ENCODE data around the gene UBIAD1. TPM values are rescaled to one million over a fixed set of nuclear protein-coding genes. Genes with fewer than 3 reads are reported as not detected.

Gene UBIAD1
- total and polyA plus RNA-seq, 10 of the 15 experiments (the other 5 are each of a cell fraction or from before 2014, with no cell fraction given) = 4.5 to 23.8 (median 16.0) TPM

GRCh38 chr1:11293856-11294255, 20.9 kb downstream of the UBIAD1 start (continued):
- TF ChIP-seq PBX3 (IDR thresholded peaks at IDR 0.05; ENCODE audit: insufficient replicate concordance, low read depth, low read length) (no peak), CTCF (IDR thresholded peaks at IDR 0.05 in 2 of 3, conservative IDR thresholded peaks at IDR 0.05 in 1 of 3; ENCODE audit: control insufficient read depth in 2 of 3, extremely low read depth in 1 of 3, insufficient read depth in 1 of 3, low read depth in 3 of 3, low read length in 3 of 3) (no peak), BHLHE40 (IDR thresholded peaks at IDR 0.05; ENCODE audit: borderline replicate concordance in 1 of 2, low read depth in 2 of 2, low read length in 1 of 2) (no peak), SUZ12 (IDR thresholded peaks at IDR 0.05; ENCODE audit: unreplicated experiment) (no peak), MTA3 (IDR thresholded peaks at IDR 0.05; ENCODE audit: borderline replicate concordance, low read length) (no peak), ZNF384 (IDR thresholded peaks at IDR 0.05; ENCODE audit: borderline replicate concordance, low read depth, low read length) (no peak)

GRCh38 chr1:11294951-11295350, 22.0 kb downstream of the UBIAD1 start:
- ATAC-seq (no peak), FAIRE-seq (no peak), DNase-seq (ENCODE audit: low read depth, low spot score) (no peak)
- no TSS peak for BruUV-seq (replicated peaks)
- Histone ChIP-seq H2AFZ (ENCODE audit: control insufficient read depth, low read depth, low read length) (no peak overlapping the region), H3K36me3 (ENCODE audit: control insufficient read depth in 2 of 2, insufficient read depth in 2 of 2, low read length in 1 of 2) (peaks cover 0 to 6% of the 10 kb centered on the region in 2 experiments; a peak in 2 of 4 replicates), H3K9me3 (replicated peaks; ENCODE audit: control insufficient read depth, insufficient read depth, low read length) (no peaks in the 10 kb centered on the region), H3K27me3 (replicated peaks in 1 of 2; ENCODE audit: control insufficient read depth in 2 of 2, insufficient read depth in 2 of 2, low read length in 1 of 2) (no peaks in the 10 kb centered on the region), H4K20me1 (ENCODE audit: control insufficient read depth, insufficient read depth) (no peaks in the 10 kb centered on the region), H3K27ac (ENCODE audit: control insufficient read depth, insufficient read depth) (no peak overlapping the region), H3K4me2 (ENCODE audit: control insufficient read depth, insufficient read depth) (no peak overlapping the region), H3K4me1 (ENCODE audit: control insufficient read depth, insufficient read depth, low read length) (no peaks in the 10 kb centered on the region), H3K4me3 (no peak overlapping the region), H3K79me2 (ENCODE audit: control insufficient read depth, insufficient read depth, low read length) (no peaks in the 10 kb centered on the region), H3K9ac (ENCODE audit: control insufficient read depth, insufficient read depth, low read length) (no peak overlapping the region)
- in situ Hi-C loops (cut with MboI) = no loop called here
- SMC1A ChIA-PET (ENCODE audit: uncharacterized antibody, unreplicated experiment) = no interaction called here
- 61% methylated on average over 8 of the region's 8 CpGs for WGBS (ENCODE audit: insufficient coverage, insufficient replicate concordance, low lambda C conversion rate, missing lambda C conversion rate)
- POLR2A ChIA-PET = no interaction called here
- CTCF ChIA-PET = no interaction called here
- intact Hi-C loops (cut with micrococcal nuclease; ENCODE audit: unreplicated experiment) = no loop called here
- RAD21 ChIA-PET (ENCODE audit: unreplicated experiment) = no interaction called here
- TF ChIP-seq MTA2 (IDR thresholded peaks at IDR 0.05; ENCODE audit: low read depth) (no peak), CHD4 (IDR thresholded peaks at IDR 0.05) (no peak), CTCF (IDR thresholded peaks at IDR 0.05 in 2 of 3, conservative IDR thresholded peaks at IDR 0.05 in 1 of 3; ENCODE audit: control insufficient read depth in 2 of 3, extremely low read depth in 1 of 3, insufficient read depth in 1 of 3, low read depth in 3 of 3, low read length in 3 of 3) (no peak), USF1 (IDR thresholded peaks at IDR 0.05; ENCODE audit: borderline replicate concordance, extremely low read length, insufficient read depth, low read depth, low read length) (no peak), KLF5 (IDR thresholded peaks at IDR 0.05; ENCODE audit: partially characterized antibody) (no peak), HSF1 (IDR thresholded peaks at IDR 0.05; ENCODE audit: low read depth, low read length) (no peak)

Data from GM12878 (cell line).